HS-5 (cell line): ENCODE measurements around the gene HSPD1.
"Not testable (repeated sequence)": the region's sequence is repeated elsewhere in the genome, so short reads cannot be mapped to it uniquely, and the experiment has no call there.

Experiments
- DNase-seq: peaks from one replicate; pipeline ENCODE4 v3.0.0-alpha.2; 2012; ENCODE audit warnings: low read depth

Gene HSPD1

DNA sequence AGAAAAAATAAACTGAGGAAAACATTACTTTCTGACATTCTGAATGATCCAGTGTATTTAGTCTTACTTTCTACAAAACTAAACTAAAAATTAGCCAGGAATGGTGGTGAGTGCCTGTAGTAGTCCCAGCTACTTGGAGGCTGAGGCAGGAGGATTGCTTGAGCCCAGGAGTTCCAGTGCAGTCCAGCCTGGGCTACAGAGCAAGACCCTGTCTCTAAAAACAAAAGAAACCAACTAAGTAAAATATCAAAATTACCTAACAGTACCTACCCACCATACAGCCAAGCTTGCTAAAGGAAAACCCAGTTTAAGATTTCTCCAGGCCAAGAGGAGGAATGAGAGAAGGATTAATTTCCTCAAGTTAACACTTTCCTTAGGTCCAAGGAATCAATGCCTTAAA lies 2.9 kb downstream of the HSPD1 start:
- no peak for DNase-seq

DNA sequence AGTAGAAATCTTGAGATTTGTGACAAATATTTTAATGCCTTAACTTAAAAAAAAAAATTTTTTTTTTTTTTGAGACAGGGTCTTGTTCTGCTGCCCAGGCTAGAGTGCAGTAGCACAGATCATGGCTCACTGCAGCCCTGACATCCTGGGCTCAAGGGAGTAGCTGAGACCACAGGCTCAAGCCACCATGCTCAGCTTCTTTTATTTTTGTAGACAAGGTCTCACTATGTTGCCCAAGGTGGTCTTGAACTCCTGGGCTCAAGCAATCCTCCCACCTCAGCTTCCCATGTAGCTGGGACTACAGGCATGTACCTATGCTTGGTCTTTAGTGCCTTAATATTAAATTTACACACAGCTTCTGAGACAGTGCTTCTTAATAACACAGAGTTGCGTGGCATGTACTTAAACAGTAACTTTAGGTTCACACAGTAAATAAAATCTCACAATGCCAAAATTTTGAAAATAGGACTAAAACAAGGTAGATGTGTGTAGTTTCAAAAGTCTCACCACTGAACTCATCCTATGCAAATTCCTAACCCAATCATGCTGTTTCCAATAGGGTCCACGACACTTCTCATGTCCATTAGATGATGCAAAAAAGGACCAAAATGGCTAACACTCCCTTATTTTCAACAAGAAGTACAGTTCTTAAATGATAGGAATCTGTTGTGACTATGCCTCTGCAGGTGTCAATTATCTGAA lies 4.1 kb downstream of the HSPD1 start:
- no peak for DNase-seq

DNA sequence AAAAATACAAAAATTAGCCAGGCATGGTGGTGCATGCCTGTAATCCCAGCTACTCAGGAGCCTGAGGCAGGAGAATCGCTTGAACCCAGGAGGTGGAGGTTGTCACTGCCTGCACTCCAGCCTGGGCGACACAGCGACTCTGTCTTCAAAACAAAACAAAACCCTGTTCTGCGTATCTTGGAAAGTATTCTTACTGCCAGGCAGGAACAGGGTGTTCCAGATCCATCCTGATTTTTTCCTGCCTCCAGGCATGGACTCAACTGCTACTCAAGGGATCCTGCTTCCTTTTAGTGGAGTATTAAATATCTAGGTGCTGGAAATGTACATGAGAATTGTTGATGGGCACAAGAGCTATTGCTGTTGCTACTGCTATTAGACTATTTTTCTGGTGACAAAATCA lies 12.3 kb downstream of the HSPD1 start:
- no peak for DNase-seq

DNA sequence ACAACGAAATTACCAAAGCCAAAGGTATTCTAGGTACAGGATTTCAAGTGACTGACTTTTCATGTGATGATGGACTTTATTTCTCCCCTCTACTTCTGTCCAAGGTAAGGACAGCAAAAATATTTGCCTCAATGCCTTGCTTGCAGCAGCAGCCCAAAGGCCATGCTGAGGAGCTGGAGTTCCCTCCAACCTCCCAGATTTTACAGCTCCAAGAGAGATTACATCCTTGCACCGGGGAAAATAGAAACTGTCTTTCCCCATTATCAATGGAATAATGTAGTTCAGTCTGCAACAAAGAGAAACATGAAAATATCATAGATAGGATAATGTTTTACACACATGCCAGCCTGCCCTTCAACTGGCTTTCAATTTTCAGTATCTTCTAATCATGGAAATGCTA lies 13.5 kb downstream of the HSPD1 start:
- DNase-seq, result no peak

DNA sequence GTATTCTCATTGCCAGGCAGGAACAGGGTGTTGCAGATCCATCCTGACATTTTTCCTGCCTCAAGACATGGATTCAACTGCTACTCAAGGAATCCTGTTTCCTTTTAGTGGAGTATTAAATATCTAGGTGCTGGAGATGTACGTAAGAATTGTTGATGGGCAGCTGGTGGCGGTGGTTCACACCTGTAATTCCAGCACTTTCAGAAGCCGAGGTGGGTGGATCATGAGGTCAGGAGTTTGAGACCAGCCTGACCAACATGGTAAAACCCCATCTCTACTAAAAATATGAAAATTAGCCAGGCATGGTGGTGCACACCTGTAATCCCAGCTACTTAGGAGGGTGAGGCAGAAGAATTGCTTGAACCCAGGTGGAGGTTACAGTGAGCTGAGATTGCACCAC lies 15.4 kb downstream of the HSPD1 start:
- DNase-seq, result not testable (repeated sequence)

DNA sequence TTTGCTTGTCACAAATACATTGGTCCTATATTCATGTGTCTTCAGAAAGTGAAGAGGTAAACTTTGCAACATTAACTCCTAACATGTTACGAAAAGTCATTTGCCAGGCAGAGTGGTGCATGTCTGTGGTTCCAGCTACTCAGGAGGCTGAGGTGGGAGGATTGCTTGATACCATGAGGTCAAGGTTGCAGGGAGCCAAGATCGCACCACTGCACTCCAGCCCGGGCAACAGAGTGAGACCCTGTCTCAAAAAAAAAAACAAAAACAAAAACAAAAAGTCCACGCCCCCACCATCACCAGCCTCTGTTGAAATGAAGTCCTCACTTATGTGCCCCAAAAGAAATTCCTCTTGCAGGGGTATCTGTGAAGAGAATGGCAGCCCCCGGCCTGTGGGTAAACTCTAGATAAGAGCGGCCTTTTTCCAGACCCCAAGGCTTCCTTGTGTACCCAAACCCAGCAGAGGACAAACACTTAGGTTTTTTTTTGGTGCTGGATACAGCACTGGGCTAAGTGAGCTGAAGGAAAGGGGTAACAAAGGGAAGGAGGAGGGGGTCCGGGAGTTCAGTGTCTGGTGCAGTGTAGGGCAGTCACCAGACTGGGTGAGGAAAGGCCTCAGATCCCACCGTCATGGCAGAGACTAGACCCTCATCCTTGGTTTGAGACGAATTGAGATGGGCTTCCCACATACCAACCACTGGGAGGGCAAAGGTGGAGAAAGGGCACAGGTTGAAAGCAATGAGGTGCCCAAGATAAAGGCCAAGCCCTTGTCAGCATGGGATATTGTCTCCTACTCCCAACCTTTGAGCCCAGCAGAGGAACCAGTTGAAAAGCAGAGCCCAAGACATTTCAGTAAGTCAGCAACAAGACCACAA lies 19.2 kb downstream of the HSPD1 start:
- no peak for DNase-seq

DNA sequence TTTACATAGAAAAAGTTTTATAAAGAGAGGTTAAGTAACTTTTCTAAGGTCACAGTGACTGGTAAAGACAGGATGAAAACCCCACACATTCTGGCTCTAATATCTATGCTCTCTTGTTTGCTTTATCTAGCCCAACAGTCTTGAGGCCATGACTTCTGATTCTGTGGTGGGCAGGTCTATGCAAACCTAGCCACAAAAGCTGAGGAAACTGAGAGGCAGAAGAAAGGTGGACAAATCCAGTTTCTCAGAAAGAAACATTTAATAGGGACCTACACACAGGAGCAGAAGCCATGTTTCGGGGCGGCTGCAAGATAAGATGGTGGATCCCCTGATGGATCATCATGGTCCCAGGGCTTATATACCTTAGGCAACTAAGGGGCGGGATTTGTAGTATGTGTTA lies 21.8 kb downstream of the HSPD1 start:
- no peak for DNase-seq

DNA sequence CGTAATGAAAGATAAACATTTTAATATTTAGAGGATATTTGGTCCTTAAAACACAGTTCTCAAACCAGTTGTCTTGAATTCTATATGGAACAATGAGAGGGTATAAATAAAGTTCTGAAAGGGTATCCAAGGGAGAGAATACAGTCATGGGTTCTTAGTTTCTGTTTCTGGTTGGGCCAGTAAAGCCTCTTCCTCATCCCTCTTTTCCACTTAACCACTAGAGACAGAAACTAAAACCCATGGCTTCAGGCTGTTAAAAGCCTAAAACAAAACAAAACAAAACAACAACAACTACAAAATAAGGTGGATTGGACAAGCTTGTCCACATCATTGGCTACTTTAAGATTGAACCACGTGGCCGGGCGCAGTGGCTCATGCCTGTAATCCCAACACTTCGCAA lies 27.5 kb downstream of the HSPD1 start:
- no peak for DNase-seq

DNA sequence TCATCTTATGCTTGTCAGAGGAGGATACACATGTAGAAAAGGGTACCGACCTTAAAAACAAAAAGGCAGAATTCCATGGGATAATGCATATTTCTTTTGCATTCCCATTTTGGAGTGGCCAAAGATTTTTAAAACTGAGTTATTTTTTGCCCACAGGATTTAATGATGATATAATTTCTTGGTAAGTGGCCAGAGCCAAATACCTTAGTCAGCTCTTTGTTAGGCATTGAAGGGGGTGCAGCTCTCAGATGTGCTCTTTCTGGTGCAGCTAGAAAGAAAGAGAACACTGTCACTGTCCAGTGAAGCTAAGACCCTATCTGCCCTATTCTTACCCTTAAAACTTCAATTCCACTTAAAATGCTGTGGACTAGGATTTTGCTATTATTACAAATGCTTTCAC lies 35.5 kb downstream of the HSPD1 start:
- DNase-seq, result no peak

DNA sequence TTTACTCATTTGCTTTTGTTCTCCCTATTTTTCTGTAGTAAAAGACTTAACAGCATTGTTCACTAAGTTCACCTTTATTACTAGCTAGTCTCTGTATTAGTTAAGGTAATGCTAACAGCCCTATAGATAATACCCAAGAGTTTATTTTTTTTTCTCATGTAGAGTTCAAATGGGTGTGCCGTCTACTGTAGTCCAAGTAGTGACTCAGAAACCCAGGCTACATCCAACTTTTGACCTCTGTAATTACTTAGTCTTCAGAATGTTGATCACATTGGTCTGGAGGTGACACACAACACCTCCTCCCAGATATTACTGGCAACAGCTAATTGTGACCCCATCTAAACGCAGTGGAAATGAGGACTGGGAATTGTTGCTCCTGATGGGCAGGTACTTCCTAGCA lies 38.6 kb downstream of the HSPD1 start:
- no peak for DNase-seq

DNA sequence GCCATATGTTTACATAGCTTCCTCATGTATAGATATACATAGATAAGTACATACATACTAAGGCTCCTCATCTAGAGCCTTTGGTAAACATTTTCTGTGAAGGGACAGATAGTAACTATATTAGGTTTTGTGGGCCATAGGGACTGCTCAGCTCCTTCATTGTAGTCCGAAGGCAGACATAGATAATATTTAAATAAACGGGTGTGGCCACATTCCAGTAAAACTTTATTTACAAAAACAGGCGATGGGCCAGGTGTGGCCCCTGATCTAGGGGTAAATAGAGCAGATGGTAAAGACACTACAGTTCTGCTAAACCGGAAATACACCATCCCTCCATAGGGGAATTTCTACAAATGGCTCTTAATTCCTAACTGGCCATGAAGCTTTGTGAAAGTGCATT lies 39.0 kb downstream of the HSPD1 start:
- no peak for DNase-seq

DNA sequence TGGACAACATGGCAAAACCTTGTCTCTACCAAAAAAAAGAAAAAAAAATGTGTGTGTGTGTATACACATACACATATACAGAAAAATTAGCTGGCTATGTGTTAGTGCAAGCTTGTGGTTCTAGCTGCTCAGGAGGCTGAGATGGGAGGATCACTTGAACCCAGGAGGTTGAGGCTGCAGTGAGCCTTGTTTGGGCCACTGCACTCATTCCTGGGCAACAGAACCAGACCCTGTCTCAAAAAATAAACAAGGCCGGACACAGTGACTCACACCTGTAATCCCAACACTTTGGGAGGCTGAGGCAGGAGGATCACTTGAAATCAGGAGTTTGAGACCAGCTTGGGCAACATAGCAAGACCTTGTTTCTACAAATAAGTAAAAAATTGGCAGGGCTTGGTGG lies 44.2 kb downstream of the HSPD1 start:
- no peak for DNase-seq

DNA sequence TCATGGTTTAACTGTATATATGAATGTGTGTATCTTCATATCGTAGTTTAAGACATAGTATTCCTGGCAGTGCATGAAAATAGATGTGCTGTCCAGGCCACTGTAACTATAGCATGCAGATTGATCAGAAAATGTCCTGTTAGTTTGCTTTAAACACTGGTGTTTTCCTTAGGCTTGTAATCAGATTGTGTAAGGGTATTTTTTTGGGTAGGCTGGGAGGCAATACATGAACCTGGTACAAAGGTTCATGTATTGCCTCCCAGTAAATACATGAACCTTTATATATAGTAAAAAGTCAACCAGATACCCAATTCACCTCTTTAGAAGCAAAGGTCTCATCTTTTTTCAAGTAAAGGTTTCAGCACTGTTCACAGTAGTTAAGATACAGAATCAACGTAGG lies 44.7 kb downstream of the HSPD1 start:
- no peak for DNase-seq

DNA sequence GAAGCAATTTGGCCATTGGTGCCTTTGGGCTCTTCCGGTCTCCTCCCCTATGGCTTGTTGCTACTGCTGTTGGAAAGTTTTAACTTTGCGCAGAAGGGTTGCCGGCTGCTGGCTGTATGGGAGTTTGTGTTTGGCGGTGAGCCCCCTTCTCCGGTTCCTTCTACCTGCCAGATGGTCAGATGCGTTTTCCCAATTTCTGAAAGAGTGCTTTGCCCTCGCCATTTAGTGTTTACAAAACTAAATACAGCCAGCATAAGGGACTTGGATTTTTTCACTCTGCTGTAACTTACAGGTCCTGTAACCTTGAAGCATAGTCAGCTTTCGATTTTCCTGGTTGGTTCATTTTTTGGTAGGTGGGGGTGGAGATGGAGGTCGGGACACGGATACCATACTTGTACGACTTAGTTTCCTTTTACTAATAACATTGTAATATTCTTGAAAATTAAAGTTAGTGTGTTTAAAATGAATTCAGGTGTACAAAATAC lies 45.7 kb downstream of the HSPD1 start:
- no peak for DNase-seq

DNA sequence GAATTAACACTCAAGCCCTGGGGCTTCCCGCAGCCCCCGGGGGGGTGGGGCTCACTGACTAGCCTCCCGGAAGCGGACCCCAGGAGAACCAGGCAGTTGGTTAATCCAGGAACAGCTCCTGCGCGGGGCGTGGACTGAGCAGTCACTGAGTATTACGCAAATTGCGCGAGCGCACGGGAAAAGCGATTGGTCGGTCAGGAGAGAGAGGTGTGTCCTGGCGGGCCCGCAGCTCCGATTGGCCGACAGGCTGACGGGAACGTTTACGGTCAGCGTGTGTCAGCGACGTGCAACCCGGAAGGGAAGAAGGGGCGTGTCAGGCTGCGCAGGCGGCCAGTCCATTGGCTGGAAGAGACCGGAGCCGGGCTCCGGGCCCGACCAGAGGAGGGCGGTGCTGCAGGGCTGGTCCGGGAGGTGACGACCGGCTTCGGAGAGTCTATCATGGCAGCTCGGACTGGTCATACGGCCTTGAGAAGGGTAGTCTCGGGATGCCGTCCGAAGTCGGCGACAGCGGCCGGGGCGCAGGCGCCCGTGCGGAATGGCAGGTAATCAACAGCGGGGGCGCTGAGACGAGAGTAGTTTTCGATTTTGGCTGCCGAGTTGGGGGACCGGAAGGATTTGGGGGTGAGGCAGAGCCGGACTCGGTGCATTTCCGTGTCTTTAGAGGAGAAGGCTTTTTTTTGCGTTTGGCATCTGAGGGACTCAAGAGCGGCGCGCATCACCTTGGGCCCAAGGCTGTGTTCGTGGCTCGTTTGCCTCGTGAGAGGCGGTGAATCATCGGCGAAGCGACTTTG lies 46.3 kb downstream of the HSPD1 start, which contains the start of gene COQ10B:
TSS of gene COQ10B (plus strand) at position 430 of the 791 bp plus-strand sequence. CDS start at position 439, 9 bp downstream.
- peak; percentile 98 for DNase-seq

DNA sequence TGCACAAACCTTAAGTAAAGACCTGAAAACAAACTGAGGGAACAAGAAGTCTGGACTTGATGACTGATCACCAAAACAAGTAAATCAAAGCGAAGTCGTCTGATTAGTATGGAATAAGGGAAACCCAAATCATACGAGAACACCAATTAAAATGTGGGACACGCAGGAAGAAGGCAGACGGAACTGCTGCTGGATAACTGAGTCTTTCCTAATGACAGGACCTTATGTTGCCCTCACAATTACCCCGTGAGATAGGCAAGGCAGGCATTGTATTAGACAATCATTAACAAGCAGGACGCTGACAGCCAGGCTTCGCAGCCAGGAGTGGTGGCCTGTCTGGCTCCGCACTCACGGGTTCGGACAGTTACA lies 46.9 kb downstream of the HSPD1 start:
- no peak for DNase-seq

DNA sequence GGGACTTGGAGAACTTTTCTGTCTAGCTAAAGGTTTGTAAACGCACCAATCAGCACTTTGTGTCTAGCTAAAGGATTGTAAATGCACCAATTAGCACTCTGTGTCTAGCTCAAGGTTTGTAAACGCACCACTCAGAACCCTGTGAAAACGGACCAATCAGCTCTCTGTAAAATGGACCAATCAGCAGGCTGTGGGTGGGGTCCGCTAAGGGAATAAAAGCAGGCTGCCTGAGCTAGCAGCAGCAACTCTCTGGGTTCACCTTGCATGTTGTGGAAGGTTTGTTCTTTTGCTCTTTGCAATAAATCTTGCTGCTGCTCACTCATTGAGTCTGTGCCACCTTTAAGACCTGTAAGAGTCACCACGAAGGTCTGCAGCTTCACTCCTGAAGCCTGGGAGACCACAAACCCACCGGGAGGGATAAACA lies 48.7 kb downstream of the HSPD1 start:
- not testable (repeated sequence) for DNase-seq

DNA sequence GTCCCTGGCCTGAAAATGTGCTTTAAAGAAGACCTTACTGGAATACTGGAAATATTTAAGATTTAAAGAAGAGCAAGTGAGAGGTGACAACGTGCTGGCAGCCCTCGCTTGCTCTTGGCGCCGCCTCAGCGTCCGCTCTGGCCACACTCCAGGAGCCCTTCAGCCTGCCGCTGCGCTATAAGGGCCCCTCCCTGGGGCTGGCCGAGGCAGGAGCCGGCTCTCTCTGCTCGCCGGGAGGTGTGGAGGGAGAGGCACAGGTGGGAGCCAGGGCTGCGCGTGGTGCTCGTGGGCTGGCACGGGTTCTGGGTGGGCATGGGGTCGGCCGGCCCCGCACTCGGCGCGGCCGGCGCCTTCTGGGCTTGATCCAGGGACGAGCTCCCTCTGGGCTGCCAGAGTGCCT lies 49.2 kb downstream of the HSPD1 start:
- no peak for DNase-seq

DNA sequence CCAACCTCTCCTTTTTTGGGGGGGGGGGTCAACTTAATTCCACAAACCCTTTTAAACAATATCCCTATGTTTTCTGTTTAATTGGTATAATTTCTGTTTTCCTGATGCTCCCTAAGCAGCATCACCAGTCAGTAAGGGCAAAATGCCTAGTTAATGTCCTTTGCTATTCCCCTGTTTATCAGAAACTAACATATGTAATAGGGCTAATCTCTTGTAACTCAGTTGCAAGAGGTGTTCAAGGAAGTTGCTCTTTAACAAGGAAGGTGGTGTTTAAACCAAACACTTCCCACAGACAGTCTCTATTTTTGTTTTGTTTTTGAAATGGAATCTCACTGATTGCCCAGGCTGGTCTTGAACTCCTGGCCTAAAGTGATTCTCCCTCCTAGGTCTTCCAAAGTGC lies 52.8 kb downstream of the HSPD1 start:
- no peak for DNase-seq

DNA sequence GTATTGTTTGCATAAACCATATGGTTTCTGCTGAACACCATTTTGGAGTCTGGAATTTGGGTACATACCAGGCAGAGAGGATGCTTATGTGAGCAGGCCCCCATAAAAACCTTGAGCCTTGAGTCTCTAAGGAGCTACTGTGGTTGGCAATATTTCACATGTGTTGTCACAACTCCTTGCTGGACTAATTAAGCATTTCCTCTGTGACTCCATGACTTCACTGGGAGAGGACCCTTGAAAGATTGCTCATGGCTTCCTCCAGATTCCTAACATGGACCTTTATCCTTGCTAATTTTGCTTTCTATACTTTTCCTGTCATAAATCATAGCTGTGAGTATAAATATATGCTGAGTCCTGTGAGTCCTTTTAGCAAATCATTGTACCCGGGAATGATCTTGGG lies 53.9 kb downstream of the HSPD1 start:
- DNase-seq, result no peak

DNA sequence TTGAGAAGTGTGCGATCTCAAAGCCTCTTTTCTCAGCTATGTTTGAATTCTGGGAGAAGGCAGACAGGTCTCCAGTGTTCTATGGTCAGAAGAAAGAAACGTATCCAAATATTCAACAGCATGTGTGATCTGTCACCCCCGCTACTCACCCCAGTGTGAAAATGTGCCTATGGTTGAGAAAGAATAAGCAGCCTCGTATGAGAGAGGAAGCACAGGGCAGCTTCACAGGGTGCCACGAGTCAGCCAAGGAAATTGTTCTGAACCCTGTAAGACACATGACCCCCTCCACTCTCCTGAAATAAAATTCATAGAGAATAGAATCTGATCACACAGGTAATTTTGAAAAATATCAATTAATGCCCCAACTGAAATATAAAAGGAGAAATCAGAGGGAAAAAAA lies 56.8 kb downstream of the HSPD1 start:
- no peak for DNase-seq

DNA sequence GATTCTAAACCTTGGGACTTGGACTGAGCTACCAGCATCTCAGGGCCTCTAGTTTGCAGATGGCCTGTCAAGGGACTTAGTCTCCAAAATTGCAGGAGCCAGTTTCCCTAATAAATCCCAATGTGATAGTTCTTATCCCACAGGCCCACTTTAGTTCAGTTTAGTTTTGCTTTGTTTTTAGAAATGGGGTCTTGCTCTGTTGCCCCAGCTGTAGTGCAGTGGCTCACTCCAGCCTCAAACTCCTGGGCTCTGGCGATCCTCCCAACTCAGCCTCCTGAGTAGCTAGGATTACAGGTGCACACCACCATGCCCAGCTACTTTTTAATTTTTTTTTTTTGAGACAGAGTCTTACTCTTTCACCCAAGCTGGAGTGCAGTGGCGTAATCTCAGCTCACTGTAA lies 62.3 kb downstream of the HSPD1 start:
- DNase-seq, result no peak
